Measurements from ENCODE around the gene NIPAL3. TPM values are rescaled to one million over a fixed set of nuclear protein-coding genes. Genes with fewer than 3 reads are reported as not detected.

Gene NIPAL3
- total and polyA plus RNA-seq, 3 donors from 2014 or later, result 11.2 to 46.0 (median 33.1) TPM

- 94% methylated on average over 5 of the region's 5 CpGs for WGBS, 2 donors
- Histone ChIP-seq H3K27me3 (no peaks in the 10 kb centered on the region), H3K36me3 (ENCODE audit: low read depth, missing control alignments) (no peaks in the 10 kb centered on the region), H3K27ac (no peak overlapping the region), H3K9me3 (no peaks in the 10 kb centered on the region), H3K4me1 (no peaks in the 10 kb centered on the region), H3K4me3 (no peak overlapping the region)
- DNase-seq, result no peak
- TF ChIP-seq POLR2A (IDR thresholded peaks at IDR 0.05) (no peak), CTCF (IDR thresholded peaks at IDR 0.05) (no peak)
- intact Hi-C loops (cut with DNase I; ENCODE audit: low total_unique reads), result no loop called here
Measured at GRCh38 chr1:24450857-24451397, 35.3 kb downstream of the NIPAL3 start.

- no peak overlapping the region for H3K27ac ChIP-seq
- H3K9me3 ChIP-seq, result no peaks in the 10 kb centered on the region
- H3K4me3 ChIP-seq, result no peak overlapping the region
- no peaks in the 10 kb centered on the region for H3K4me1 ChIP-seq
- TF ChIP-seq POLR2A (IDR thresholded peaks at IDR 0.05) (no peak), CTCF (IDR thresholded peaks at IDR 0.05) (no peak)
- H3K36me3 ChIP-seq (ENCODE audit: low read depth, missing control alignments), result no peaks in the 10 kb centered on the region
- intact Hi-C loops (cut with DNase I; ENCODE audit: low total_unique reads), result no loop called here
- 51 to 54% methylated on average over 3 of the region's 3 CpGs for WGBS, 2 donors
- H3K27me3 ChIP-seq, result no peaks in the 10 kb centered on the region
- DNase-seq, result no peak
Measured at GRCh38 chr1:24451746-24452145, 36.1 kb downstream of the NIPAL3 start.

GRCh38 chr1:24452922-24453485 is 37.4 kb downstream of the NIPAL3 start:
- Histone ChIP-seq H3K4me3 (no peak overlapping the region), H3K36me3 (ENCODE audit: low read depth, missing control alignments) (no peaks in the 10 kb centered on the region), H3K9me3 (no peaks in the 10 kb centered on the region), H3K4me1 (no peaks in the 10 kb centered on the region), H3K27ac (no peak overlapping the region), H3K27me3 (no peaks in the 10 kb centered on the region)
- 85 to 89% methylated on average over 8 of the region's 8 CpGs for WGBS, 2 donors
- DNase-seq, result no peak
- intact Hi-C loops (cut with DNase I; ENCODE audit: low total_unique reads), result no loop called here
- TF ChIP-seq POLR2A (IDR thresholded peaks at IDR 0.05) (no peak), CTCF (IDR thresholded peaks at IDR 0.05) (no peak)

DNA sequence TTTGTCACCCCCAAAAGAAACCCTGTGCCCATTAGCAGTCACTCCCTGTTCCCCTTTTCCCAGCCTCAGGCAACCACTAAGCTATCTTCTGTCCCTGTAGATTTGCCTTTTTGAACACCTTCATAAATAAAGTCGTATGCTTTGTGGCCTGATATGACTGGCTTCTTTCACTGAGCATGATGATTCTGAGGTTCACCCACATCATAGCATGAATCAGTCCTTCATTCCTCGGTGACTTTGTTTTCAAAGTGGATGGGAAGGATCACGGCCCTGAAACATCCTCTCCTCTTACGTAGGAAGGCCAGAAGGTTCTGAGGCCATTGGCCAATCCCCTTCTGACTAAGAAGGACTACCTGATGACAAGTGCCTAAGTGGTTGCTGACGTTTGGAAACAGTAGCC is 39.1 kb downstream of the NIPAL3 start:
- H3K27ac ChIP-seq, result no peak overlapping the region

More for the DNA sequence above, 39.1 kb downstream of the NIPAL3 start:
- no peak overlapping the region for H3K4me3 ChIP-seq
- intact Hi-C loops (cut with DNase I; ENCODE audit: low total_unique reads), result no loop called here
- H3K36me3 ChIP-seq (ENCODE audit: low read depth, missing control alignments), result no peaks in the 10 kb centered on the region
- no peaks in the 10 kb centered on the region for H3K4me1 ChIP-seq
- no peaks in the 10 kb centered on the region for H3K9me3 ChIP-seq
- no peak for DNase-seq
- no peak for TF ChIP-seq CTCF (IDR thresholded peaks at IDR 0.05)
- TF ChIP-seq POLR2A (IDR thresholded peaks at IDR 0.05), result no peak
- no peaks in the 10 kb centered on the region for H3K27me3 ChIP-seq
- WGBS, 2 donors, result 88 to 89% methylated on average over 5 of the region's 5 CpGs

Data from testis (tissue), 3 donors.